Measurements from ENCODE around the gene YAE1. TPM values are rescaled to one million over a fixed set of nuclear protein-coding genes. Genes with fewer than 3 reads are reported as not detected.

The YAE1 gene
- total RNA-seq, 2 donors from 2014 or later: 11.9 to 19.9 TPM

GRCh38 chr7:39615350-39615975 lies 49.3 kb downstream of the YAE1 start:
- Histone ChIP-seq H3K36me3 (no peaks in the 10 kb centered on the region), H3K9me3 (no peaks in the 10 kb centered on the region), H3K4me1 (ENCODE audit: control insufficient read depth in 1 of 2, low read depth in 2 of 2) (no peaks in the 10 kb centered on the region), H3K27ac (no peak overlapping the region), H3K4me3 (no peak overlapping the region), H3K27me3 (replicated peaks; ENCODE audit: insufficient read depth) (no peaks in the 10 kb centered on the region)
- TF ChIP-seq, protein P1, sequence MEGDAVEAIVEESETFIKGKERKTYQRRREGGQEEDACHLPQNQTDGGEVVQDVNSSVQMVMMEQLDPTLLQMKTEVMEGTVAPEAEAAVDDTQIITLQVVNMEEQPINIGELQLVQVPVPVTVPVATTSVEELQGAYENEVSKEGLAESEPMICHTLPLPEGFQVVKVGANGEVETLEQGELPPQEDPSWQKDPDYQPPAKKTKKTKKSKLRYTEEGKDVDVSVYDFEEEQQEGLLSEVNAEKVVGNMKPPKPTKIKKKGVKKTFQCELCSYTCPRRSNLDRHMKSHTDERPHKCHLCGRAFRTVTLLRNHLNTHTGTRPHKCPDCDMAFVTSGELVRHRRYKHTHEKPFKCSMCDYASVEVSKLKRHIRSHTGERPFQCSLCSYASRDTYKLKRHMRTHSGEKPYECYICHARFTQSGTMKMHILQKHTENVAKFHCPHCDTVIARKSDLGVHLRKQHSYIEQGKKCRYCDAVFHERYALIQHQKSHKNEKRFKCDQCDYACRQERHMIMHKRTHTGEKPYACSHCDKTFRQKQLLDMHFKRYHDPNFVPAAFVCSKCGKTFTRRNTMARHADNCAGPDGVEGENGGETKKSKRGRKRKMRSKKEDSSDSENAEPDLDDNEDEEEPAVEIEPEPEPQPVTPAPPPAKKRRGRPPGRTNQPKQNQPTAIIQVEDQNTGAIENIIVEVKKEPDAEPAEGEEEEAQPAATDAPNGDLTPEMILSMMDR (IDR thresholded peaks at IDR 0.05): no peak
- no peak for ATAC-seq (ENCODE audit: insufficient number of reproducible peaks, low FRiP score, low read depth)
- DNase-seq (ENCODE audit: low spot score): no peak

- TF ChIP-seq, protein P1 (IDR thresholded peaks at IDR 0.05): no peak
- ATAC-seq (ENCODE audit: insufficient number of reproducible peaks, low FRiP score, low read depth): no peak
- Histone ChIP-seq H3K27me3 (replicated peaks; ENCODE audit: insufficient read depth) (no peaks in the 10 kb centered on the region), H3K4me1 (ENCODE audit: control insufficient read depth in 1 of 2, low read depth in 2 of 2) (no peaks in the 10 kb centered on the region), H3K9me3 (no peaks in the 10 kb centered on the region), H3K27ac (no peak overlapping the region), H3K36me3 (no peaks in the 10 kb centered on the region), H3K4me3 (no peak overlapping the region)
- DNase-seq (ENCODE audit: low spot score): no peak
Observed at GRCh38 chr7:39616138-39616537, 49.9 kb downstream of the YAE1 start.

- Histone ChIP-seq H3K4me3 (no peak overlapping the region), H3K36me3 (no peaks in the 10 kb centered on the region), H3K27ac (no peak overlapping the region), H3K27me3 (replicated peaks; ENCODE audit: insufficient read depth) (no peaks in the 10 kb centered on the region), H3K4me1 (ENCODE audit: control insufficient read depth in 1 of 2, low read depth in 2 of 2) (peaks cover 0 to 2% of the 10 kb centered on the region in 2 donors), H3K9me3 (no peaks in the 10 kb centered on the region)
- ATAC-seq (ENCODE audit: insufficient number of reproducible peaks, low FRiP score, low read depth): no peak
- TF ChIP-seq, protein P1 (IDR thresholded peaks at IDR 0.05): no peak
- DNase-seq (ENCODE audit: low spot score): no peak
Observed at GRCh38 chr7:39617005-39617404, 50.8 kb downstream of the YAE1 start.

DNA sequence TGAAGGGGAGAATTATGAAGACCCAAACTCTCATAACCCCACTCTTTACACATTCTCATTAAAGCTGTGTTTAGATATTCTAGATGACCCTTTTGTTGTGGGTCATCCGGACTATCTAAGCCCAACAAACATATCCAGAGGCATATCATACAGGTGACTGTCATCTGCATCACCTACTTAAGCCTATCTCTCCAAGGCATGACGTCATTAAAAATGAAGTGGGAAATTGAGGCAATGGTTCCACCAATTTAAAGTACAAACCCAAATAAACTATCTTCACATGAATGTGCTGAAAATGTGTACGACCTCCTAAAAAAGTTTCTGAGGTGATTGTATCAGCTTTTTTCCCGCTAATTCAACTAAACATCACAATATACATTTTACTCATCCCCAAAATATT lies 52.7 kb downstream of the YAE1 start:
- DNase-seq (ENCODE audit: low spot score): no peak
- H3K36me3 ChIP-seq: no peaks in the 10 kb centered on the region
- peaks cover 4 to 11% of the 10 kb centered on the region in 2 donors for H3K4me1 ChIP-seq (ENCODE audit: control insufficient read depth in 1 of 2, low read depth in 2 of 2)
- no peaks in the 10 kb centered on the region for H3K27me3 ChIP-seq (replicated peaks; ENCODE audit: insufficient read depth)
- ATAC-seq (ENCODE audit: insufficient number of reproducible peaks, low FRiP score, low read depth): no peak
- no peak overlapping the region for H3K27ac ChIP-seq
- H3K4me3 ChIP-seq: no peak overlapping the region
- TF ChIP-seq, protein P1 (IDR thresholded peaks at IDR 0.05): no peak
- no peaks in the 10 kb centered on the region for H3K9me3 ChIP-seq

- DNase-seq (ENCODE audit: low spot score) (no peak), ATAC-seq (ENCODE audit: insufficient number of reproducible peaks, low FRiP score, low read depth) (no peak)
- Histone ChIP-seq H3K4me3 (no peak overlapping the region), H3K36me3 (no peaks in the 10 kb centered on the region), H3K9me3 (no peaks in the 10 kb centered on the region), H3K27me3 (replicated peaks; ENCODE audit: insufficient read depth) (no peaks in the 10 kb centered on the region), H3K4me1 (ENCODE audit: control insufficient read depth in 1 of 2, low read depth in 2 of 2) (peaks cover 10 to 25% of the 10 kb centered on the region in 2 donors), H3K27ac (no peak overlapping the region)
- TF ChIP-seq, protein P1 (IDR thresholded peaks at IDR 0.05): no peak
Observed at GRCh38 chr7:39620486-39620885, 54.3 kb downstream of the YAE1 start.

Measured in thoracic aorta (tissue), 2 donors.